Astrocyte (in vitro differentiated cells and primary cell): Measurements from ENCODE around the gene MCTP2. TPM values are rescaled to one million over a fixed set of nuclear protein-coding genes. Genes with fewer than 3 reads are reported as not detected.

Source experiments
- DNase-seq: peaks from one replicate; pipeline ENCODE4 v3.0.0-alpha.2; 2010; ENCODE audit warnings: low read depth
- FAIRE-seq: peaks from 2 replicates; lab custom pipeline; 2011; peaks lifted over from hg19 to GRCh38; lab: Jason Lieb, UNC
- H2AFZ ChIP-seq: 2 replicates; pipeline ENCODE4 v1.6.0; 2012; ENCODE audit warnings: low read depth, low read length, inconsistent platforms
- H3K27ac ChIP-seq: 2 replicates; pipeline ENCODE4 v1.5.1; 2011; ENCODE audit warnings: low read depth, low read length, inconsistent platforms
- H3K27me3 ChIP-seq: 2 replicates; pipeline ENCODE4 v1.6.0; 2011; ENCODE audit warnings: low read length, inconsistent platforms; ENCODE audit not compliant: insufficient read depth
- H3K36me3 ChIP-seq: 2 replicates; pipeline ENCODE4 v1.5.1; 2011; ENCODE audit warnings: low read length, inconsistent platforms; ENCODE audit not compliant: insufficient read depth
- H3K4me1 ChIP-seq: 2 replicates; pipeline ENCODE4 v1.5.1; 2011; ENCODE audit warnings: low read length, inconsistent platforms; ENCODE audit not compliant: insufficient read depth
- H3K4me2 ChIP-seq: 2 replicates; pipeline ENCODE4 v1.6.0; 2012; ENCODE audit warnings: low read length, inconsistent platforms
- H3K4me3 ChIP-seq: 2 replicates; pipeline ENCODE4 v1.5.1; 2011; ENCODE audit warnings: low read depth, mild to moderate bottlenecking, low read length, inconsistent platforms; ENCODE audit not compliant: insufficient read depth
- H3K79me2 ChIP-seq: 2 replicates; pipeline ENCODE4 v1.6.0; 2012; ENCODE audit warnings: mild to moderate bottlenecking, low read length, inconsistent platforms; ENCODE audit not compliant: insufficient read depth
- H3K9ac ChIP-seq: 2 replicates; pipeline ENCODE4 v1.6.0; 2012; ENCODE audit warnings: mild to moderate bottlenecking, low read length, inconsistent platforms
- H3K9me3 ChIP-seq: 2 replicates; pipeline ENCODE4 v1.5.1; 2012; ENCODE audit warnings: low read depth, mild to moderate bottlenecking, low read length, inconsistent platforms; ENCODE audit not compliant: insufficient read depth
- H4K20me1 ChIP-seq: 2 replicates; pipeline ENCODE4 v1.6.0; 2012; ENCODE audit warnings: low read length, inconsistent platforms; ENCODE audit not compliant: insufficient read depth
- H3K27ac Mint-ChIP-seq: one replicate; pipeline ENCODE4 v1.8.0; 2021; ENCODE audit warnings: mild to moderate bottlenecking, mixed read lengths; ENCODE audit not compliant: unreplicated experiment
- H3K27me3 Mint-ChIP-seq: one replicate; pipeline ENCODE4 v1.8.0; 2021; ENCODE audit warnings: low read depth, mixed read lengths; ENCODE audit not compliant: unreplicated experiment
- H3K36me3 Mint-ChIP-seq: one replicate; pipeline ENCODE4 v1.8.0; 2021; ENCODE audit warnings: low read depth, mixed read lengths; ENCODE audit not compliant: unreplicated experiment
- H3K4me1 Mint-ChIP-seq: one replicate; pipeline ENCODE4 v1.8.0; 2021; ENCODE audit warnings: low read depth, mixed read lengths; ENCODE audit not compliant: unreplicated experiment
- H3K4me3 Mint-ChIP-seq: one replicate; pipeline ENCODE4 v1.8.0; 2021; ENCODE audit warnings: mild to moderate bottlenecking, moderate library complexity, mixed read lengths; ENCODE audit not compliant: unreplicated experiment
- H3K9me3 Mint-ChIP-seq: one replicate; pipeline ENCODE4 v1.8.0; 2021; ENCODE audit warnings: mild to moderate bottlenecking, mixed read lengths; ENCODE audit not compliant: unreplicated experiment
- CTCF ChIP-seq: IDR thresholded peaks from 2 replicates; pipeline ENCODE4 v1.5.1; 2011; ENCODE audit warnings: low read depth, mild to moderate bottlenecking, inconsistent platforms, low read length, moderate library complexity; ENCODE audit not compliant: insufficient read depth
- EZH2 ChIP-seq: IDR thresholded peaks from 2 replicates; pipeline ENCODE4 v1.6.1; 2012; ENCODE audit warnings: mild to moderate bottlenecking, low read length, inconsistent platforms; ENCODE audit not compliant: insufficient read depth
- total RNA-seq: library from RNA; stranded (reverse); gene quantifications from 2 replicates; pipeline ENCODE4 v1.2.1, GENCODE V29; 2021

The MCTP2 gene
- total RNA-seq, 1 donor from 2014 or later: 2.6 TPM

- Histone ChIP-seq H3K9me3 (peaks cover 3% of the 10 kb centered on the region), H3K27me3 (no peaks in the 10 kb centered on the region), H3K36me3 (no peaks in the 10 kb centered on the region), H3K9ac (no peak overlapping the region), H3K4me2 (no peak overlapping the region), H3K4me1 (no peaks in the 10 kb centered on the region), H3K4me3 (no peak overlapping the region), H2AFZ (no peak overlapping the region), H3K79me2 (no peaks in the 10 kb centered on the region), H3K27ac (no peak overlapping the region), H4K20me1 (no peaks in the 10 kb centered on the region)
- Mint-ChIP-seq H3K27ac (no peak overlapping the region), H3K4me3 (no peak overlapping the region), H3K27me3 (no peaks in the 10 kb centered on the region), H3K9me3 (peaks cover 3% of the 10 kb centered on the region), H3K4me1 (peaks cover 7% of the 10 kb centered on the region), H3K36me3 (no peaks in the 10 kb centered on the region)
- DNase-seq (no peak), FAIRE-seq (no peak)
- TF ChIP-seq CTCF (no peak), EZH2 (no peak)
Observed at GRCh38 chr15:94385441-94385840, 154.1 kb downstream of the MCTP2 start.

GRCh38 chr15:94386351-94386750 is 155.0 kb downstream of the MCTP2 start:
- Mint-ChIP-seq H3K27ac (no peak overlapping the region), H3K4me1 (peaks cover 7% of the 10 kb centered on the region), H3K9me3 (peaks cover 3% of the 10 kb centered on the region), H3K36me3 (no peaks in the 10 kb centered on the region), H3K27me3 (no peaks in the 10 kb centered on the region), H3K4me3 (no peak overlapping the region)
- Histone ChIP-seq H3K79me2 (no peaks in the 10 kb centered on the region), H4K20me1 (no peaks in the 10 kb centered on the region), H3K4me1 (no peaks in the 10 kb centered on the region), H3K4me2 (no peak overlapping the region), H3K9ac (no peak overlapping the region), H3K27me3 (no peaks in the 10 kb centered on the region), H3K36me3 (no peaks in the 10 kb centered on the region), H2AFZ (no peak overlapping the region), H3K27ac (no peak overlapping the region), H3K9me3 (peaks cover 3% of the 10 kb centered on the region), H3K4me3 (no peak overlapping the region)
- FAIRE-seq (no peak), DNase-seq (no peak)
- TF ChIP-seq EZH2: no peak
- no peak for TF ChIP-seq CTCF

GRCh38 chr15:94387442-94387841 is 156.1 kb downstream of the MCTP2 start:
- no peak overlapping the region for H3K4me3 ChIP-seq
- Mint-ChIP-seq H3K9me3 (peaks cover 3% of the 10 kb centered on the region), H3K27ac (no peak overlapping the region), H3K36me3 (no peaks in the 10 kb centered on the region), H3K27me3 (no peaks in the 10 kb centered on the region), H3K4me1 (peaks cover 7% of the 10 kb centered on the region), H3K4me3 (no peak overlapping the region)
- H3K4me2 ChIP-seq: no peak overlapping the region
- no peaks in the 10 kb centered on the region for H3K27me3 ChIP-seq
- DNase-seq (no peak), FAIRE-seq (no peak)
- H3K79me2 ChIP-seq: no peaks in the 10 kb centered on the region
- no peaks in the 10 kb centered on the region for H4K20me1 ChIP-seq
- H3K4me1 ChIP-seq: no peaks in the 10 kb centered on the region
- no peaks in the 10 kb centered on the region for H3K36me3 ChIP-seq
- peaks cover 3% of the 10 kb centered on the region for H3K9me3 ChIP-seq
- H3K27ac ChIP-seq: no peak overlapping the region
- H2AFZ ChIP-seq: no peak overlapping the region
- H3K9ac ChIP-seq: no peak overlapping the region
- TF ChIP-seq CTCF: no peak
- TF ChIP-seq EZH2: no peak
